NCI-H2081 treated with DMSO at 0.1 percent for 48 hours (cell line): ENCODE data around the gene LGALS3BP.
"Not testable (repeated sequence)": the region's sequence is repeated elsewhere in the genome, so short reads cannot be mapped to it uniquely, and the experiment has no call there.

ENCODE experiments used
- DNase-seq: peaks from one replicate; lab custom pipeline; 2025; lab: John Stamatoyannopoulos, UW

LGALS3BP gene

GRCh38 chr17:78962345-78962983 is 17.3 kb downstream of the LGALS3BP start:
- DNase-seq: no peak

- DNase-seq: no peak
Measured at GRCh38 chr17:78961571-78961970, 18.2 kb downstream of the LGALS3BP start.

- DNase-seq: no peak
Measured at GRCh38 chr17:78960928-78961327, 18.8 kb downstream of the LGALS3BP start.

- no peak for DNase-seq
Measured at GRCh38 chr17:78959803-78960202, 19.9 kb downstream of the LGALS3BP start.

GRCh38 chr17:78958641-78959127 is 21.0 kb downstream of the LGALS3BP start:
- DNase-seq: no peak

- DNase-seq: no peak
Measured at GRCh38 chr17:78957128-78957527, 22.6 kb downstream of the LGALS3BP start.

- DNase-seq: no peak
Measured at GRCh38 chr17:78956254-78956653, 23.5 kb downstream of the LGALS3BP start.

GRCh38 chr17:78954684-78955083 is 25.0 kb downstream of the LGALS3BP start:
- DNase-seq: no peak

GRCh38 chr17:78953356-78954350 is 26.1 kb downstream of the LGALS3BP start:
- no peak for DNase-seq

- no peak for DNase-seq
Measured at GRCh38 chr17:78952706-78953105, 27.0 kb downstream of the LGALS3BP start.

- no peak for DNase-seq
Measured at GRCh38 chr17:78951967-78952551, 27.7 kb downstream of the LGALS3BP start.

- no peak for DNase-seq
Measured at GRCh38 chr17:78950870-78951269, 28.9 kb downstream of the LGALS3BP start.

GRCh38 chr17:78947235-78948149 is 32.2 kb downstream of the LGALS3BP start:
- DNase-seq: no peak

- DNase-seq: no peak
Measured at GRCh38 chr17:78946631-78947030, 33.1 kb downstream of the LGALS3BP start.

- no peak for DNase-seq
Measured at GRCh38 chr17:78946131-78946530, 33.6 kb downstream of the LGALS3BP start.

GRCh38 chr17:78945455-78945854 is 34.3 kb downstream of the LGALS3BP start:
- not testable (repeated sequence) for DNase-seq

- no peak for DNase-seq
Measured at GRCh38 chr17:78944956-78945355, 34.8 kb downstream of the LGALS3BP start.

- no peak for DNase-seq
Measured at GRCh38 chr17:78944026-78944425, 35.7 kb downstream of the LGALS3BP start.

- no peak for DNase-seq
Measured at GRCh38 chr17:78940708-78941107, 39.0 kb downstream of the LGALS3BP start.

- DNase-seq: no peak
Measured at GRCh38 chr17:78940258-78940657, 39.5 kb downstream of the LGALS3BP start.

GRCh38 chr17:78939615-78940014 is 40.1 kb downstream of the LGALS3BP start:
- DNase-seq: no peak

- no peak for DNase-seq
Measured at GRCh38 chr17:78937561-78937960, 42.2 kb downstream of the LGALS3BP start.
